ENCODE data around the gene USH2A.

DNA sequence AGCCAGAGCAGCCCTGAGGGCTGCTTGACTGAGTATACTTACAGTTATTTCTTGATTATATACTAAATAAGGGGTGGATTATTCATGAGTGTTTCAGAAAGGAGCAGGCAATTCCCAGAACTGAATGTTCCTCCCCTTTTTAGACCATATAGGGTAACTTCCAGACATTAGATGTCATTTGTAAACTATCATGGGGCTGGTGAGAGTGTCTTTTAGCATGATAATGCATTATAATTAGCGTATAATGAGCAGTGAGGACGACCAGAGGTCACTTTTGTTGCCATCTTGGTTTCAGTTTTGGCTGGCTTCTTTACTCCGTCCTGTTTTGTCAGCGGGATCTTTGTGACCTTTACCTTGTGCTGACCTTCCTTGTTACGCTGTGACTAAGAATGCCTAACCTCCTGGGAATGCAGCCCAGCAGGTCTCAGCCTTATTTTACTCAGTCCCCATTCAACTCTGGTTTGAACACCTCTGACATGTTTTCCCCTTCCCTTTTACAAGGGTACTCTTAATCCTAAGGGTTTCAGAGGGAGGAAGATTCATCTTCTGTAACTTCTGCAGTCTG lies 840.0 kb downstream of the USH2A start:
- TF ChIP-seq, protein P1, sequence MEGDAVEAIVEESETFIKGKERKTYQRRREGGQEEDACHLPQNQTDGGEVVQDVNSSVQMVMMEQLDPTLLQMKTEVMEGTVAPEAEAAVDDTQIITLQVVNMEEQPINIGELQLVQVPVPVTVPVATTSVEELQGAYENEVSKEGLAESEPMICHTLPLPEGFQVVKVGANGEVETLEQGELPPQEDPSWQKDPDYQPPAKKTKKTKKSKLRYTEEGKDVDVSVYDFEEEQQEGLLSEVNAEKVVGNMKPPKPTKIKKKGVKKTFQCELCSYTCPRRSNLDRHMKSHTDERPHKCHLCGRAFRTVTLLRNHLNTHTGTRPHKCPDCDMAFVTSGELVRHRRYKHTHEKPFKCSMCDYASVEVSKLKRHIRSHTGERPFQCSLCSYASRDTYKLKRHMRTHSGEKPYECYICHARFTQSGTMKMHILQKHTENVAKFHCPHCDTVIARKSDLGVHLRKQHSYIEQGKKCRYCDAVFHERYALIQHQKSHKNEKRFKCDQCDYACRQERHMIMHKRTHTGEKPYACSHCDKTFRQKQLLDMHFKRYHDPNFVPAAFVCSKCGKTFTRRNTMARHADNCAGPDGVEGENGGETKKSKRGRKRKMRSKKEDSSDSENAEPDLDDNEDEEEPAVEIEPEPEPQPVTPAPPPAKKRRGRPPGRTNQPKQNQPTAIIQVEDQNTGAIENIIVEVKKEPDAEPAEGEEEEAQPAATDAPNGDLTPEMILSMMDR (IDR thresholded peaks at IDR 0.05 in 2 of 3, conservative IDR thresholded peaks at IDR 0.05 in 1 of 3; ENCODE audit: borderline replicate concordance in 1 of 3, insufficient read depth in 1 of 3, low read depth in 2 of 3, low read length in 2 of 3), result no peak
- peak; percentile 34; the same call in 1 of the 2 replicates for TF ChIP-seq POLR2AphosphoS5 (IDR thresholded peaks at IDR 0.05; ENCODE audit: low read depth, low read length)
- no peak for TF ChIP-seq ZFX (IDR thresholded peaks at IDR 0.05)
- TF ChIP-seq SP1 (IDR thresholded peaks at IDR 0.05; ENCODE audit: low read depth), result peak; percentile 94
- TF ChIP-seq, protein P2, sequence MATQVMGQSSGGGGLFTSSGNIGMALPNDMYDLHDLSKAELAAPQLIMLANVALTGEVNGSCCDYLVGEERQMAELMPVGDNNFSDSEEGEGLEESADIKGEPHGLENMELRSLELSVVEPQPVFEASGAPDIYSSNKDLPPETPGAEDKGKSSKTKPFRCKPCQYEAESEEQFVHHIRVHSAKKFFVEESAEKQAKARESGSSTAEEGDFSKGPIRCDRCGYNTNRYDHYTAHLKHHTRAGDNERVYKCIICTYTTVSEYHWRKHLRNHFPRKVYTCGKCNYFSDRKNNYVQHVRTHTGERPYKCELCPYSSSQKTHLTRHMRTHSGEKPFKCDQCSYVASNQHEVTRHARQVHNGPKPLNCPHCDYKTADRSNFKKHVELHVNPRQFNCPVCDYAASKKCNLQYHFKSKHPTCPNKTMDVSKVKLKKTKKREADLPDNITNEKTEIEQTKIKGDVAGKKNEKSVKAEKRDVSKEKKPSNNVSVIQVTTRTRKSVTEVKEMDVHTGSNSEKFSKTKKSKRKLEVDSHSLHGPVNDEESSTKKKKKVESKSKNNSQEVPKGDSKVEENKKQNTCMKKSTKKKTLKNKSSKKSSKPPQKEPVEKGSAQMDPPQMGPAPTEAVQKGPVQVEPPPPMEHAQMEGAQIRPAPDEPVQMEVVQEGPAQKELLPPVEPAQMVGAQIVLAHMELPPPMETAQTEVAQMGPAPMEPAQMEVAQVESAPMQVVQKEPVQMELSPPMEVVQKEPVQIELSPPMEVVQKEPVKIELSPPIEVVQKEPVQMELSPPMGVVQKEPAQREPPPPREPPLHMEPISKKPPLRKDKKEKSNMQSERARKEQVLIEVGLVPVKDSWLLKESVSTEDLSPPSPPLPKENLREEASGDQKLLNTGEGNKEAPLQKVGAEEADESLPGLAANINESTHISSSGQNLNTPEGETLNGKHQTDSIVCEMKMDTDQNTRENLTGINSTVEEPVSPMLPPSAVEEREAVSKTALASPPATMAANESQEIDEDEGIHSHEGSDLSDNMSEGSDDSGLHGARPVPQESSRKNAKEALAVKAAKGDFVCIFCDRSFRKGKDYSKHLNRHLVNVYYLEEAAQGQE (IDR thresholded peaks at IDR 0.05; ENCODE audit: low read depth), result no peak
- TF ChIP-seq POLR2A (IDR thresholded peaks at IDR 0.05; ENCODE audit: borderline replicate concordance, extremely low read depth, insufficient read depth, insufficient read length), result no peak
- TF ChIP-seq JUND (IDR thresholded peaks at IDR 0.05), result peak; percentile 86
- TF ChIP-seq, protein P3, sequence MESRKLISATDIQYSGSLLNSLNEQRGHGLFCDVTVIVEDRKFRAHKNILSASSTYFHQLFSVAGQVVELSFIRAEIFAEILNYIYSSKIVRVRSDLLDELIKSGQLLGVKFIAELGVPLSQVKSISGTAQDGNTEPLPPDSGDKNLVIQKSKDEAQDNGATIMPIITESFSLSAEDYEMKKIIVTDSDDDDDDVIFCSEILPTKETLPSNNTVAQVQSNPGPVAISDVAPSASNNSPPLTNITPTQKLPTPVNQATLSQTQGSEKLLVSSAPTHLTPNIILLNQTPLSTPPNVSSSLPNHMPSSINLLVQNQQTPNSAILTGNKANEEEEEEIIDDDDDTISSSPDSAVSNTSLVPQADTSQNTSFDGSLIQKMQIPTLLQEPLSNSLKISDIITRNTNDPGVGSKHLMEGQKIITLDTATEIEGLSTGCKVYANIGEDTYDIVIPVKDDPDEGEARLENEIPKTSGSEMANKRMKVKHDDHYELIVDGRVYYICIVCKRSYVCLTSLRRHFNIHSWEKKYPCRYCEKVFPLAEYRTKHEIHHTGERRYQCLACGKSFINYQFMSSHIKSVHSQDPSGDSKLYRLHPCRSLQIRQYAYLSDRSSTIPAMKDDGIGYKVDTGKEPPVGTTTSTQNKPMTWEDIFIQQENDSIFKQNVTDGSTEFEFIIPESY (IDR thresholded peaks at IDR 0.05; ENCODE audit: extremely low read depth, insufficient replicate concordance, low read length), result no peak
- TF ChIP-seq RAD21 (IDR thresholded peaks at IDR 0.05; ENCODE audit: low read depth), result no peak
- TF ChIP-seq YY1 (IDR thresholded peaks at IDR 0.05; ENCODE audit: extremely low read depth, insufficient replicate concordance, low read depth, low read length), result peak; percentile 71
- no peak for TF ChIP-seq EZH2 (IDR thresholded peaks at IDR 0.05)

All from HCT116 (cell line).